Measurements from ENCODE around the gene RBP3. TPM values are rescaled to one million over a fixed set of nuclear protein-coding genes. Genes with fewer than 3 reads are reported as not detected.

The RBP3 gene
- total RNA-seq, 2 donors from 2014 or later = not detected

- DNase-seq (ENCODE audit: low spot score) = no peak
- intact Hi-C loops (cut with DNase I) = no loop called here
These were observed 15.2 kb upstream of the RBP3 start for GRCh38 chr10:47332946-47333345.

GRCh38 chr10:47333532-47333931 is 14.6 kb upstream of the RBP3 start:
- DNase-seq (ENCODE audit: low spot score) = no peak
- intact Hi-C loops (cut with DNase I) = no loop called here

- intact Hi-C loops (cut with DNase I) = no loop called here
- DNase-seq (ENCODE audit: low spot score) = peak; percentile 62
These were observed 13.5 kb upstream of the RBP3 start for GRCh38 chr10:47334466-47335295.

DNA sequence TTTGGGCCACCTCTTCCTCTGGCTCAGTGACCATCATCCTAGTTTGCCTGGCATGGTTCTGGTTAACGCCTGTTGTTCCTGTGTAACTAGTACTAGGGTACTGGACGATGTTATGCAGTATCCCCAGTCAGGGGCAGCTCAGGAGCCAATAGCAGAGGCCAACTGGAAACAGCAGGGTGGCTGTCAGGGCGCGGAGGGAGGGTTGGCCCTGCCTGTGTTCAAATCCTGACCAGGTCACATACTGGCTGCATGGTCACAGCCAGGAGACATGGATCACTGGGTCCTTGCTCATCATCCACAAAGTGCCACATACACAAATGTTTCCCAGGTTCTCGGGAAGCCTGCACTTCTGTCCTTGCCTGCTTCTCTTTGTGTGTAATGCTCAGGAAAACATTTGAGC is 12.3 kb upstream of the RBP3 start:
- peak; percentile 35 for DNase-seq (ENCODE audit: low spot score)
- intact Hi-C loops (cut with DNase I) = no loop called here

DNA sequence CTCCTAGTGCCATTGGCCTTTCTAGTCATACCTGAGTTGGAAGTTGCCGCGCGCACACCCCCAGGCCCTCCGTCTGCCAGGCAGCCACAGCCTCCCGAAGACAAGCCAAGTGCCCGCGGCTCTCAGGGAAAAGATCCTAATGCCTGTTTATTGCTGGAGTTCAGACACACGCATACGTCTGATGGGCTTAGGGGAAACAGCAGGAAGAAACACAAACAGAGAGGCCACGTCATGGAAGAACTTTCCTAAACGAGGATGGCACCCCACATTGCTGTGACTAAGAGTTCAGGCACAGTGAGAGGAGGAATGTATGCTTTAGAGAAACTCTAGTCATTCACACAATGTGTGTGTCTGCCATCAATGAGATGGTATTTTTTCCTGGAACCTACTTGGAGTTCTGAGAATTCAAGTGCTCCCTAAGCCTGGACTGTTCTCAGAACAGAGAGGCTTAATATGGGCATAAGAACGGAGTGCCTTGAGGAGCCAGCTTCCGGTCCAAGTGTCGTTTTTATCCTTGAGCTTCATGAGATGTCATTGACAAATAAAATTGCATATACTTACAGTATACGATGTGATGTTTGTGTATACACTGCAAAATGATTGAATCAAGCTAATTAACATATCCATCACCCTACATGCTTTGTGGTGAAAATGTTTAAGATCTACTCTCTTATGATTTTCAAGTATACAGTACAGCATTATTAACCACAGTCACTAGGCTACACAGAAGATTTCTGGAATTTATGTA is 11.6 kb upstream of the RBP3 start:
- peak; percentile 70 for DNase-seq (ENCODE audit: low spot score)
- intact Hi-C loops (cut with DNase I) = no loop called here

- DNase-seq (ENCODE audit: low spot score) = no peak
- intact Hi-C loops (cut with DNase I) = no loop called here
These were observed 10.9 kb upstream of the RBP3 start for GRCh38 chr10:47337310-47337709.

DNA sequence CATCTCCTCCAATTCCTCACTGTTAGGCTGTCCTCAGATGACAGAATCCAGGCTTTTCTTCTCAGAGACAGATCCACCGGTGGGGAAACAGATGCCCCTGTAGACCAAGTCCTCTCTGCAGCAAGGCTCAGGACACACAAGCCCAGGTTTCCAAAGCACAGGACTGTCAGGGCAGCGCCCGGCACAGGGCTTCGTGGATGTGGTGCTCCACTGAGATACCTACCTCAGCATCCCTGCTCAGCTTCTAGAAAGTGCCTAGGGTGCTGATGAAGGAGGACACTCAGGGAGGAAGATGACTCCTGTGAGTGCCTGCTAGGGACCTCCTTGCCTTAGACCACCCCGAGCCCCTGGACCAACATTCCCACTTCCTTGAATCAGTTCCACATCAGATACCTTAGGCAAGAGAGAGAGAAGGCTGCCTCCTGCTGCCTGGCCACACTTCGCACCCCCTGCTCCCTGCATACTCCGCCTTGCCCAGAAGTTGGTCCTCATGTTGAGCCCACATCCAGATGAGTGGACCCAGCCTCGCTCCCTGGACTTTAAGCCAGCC is 8.9 kb upstream of the RBP3 start:
- intact Hi-C loops (cut with DNase I) = no loop called here
- no peak for DNase-seq (ENCODE audit: low spot score)

DNA sequence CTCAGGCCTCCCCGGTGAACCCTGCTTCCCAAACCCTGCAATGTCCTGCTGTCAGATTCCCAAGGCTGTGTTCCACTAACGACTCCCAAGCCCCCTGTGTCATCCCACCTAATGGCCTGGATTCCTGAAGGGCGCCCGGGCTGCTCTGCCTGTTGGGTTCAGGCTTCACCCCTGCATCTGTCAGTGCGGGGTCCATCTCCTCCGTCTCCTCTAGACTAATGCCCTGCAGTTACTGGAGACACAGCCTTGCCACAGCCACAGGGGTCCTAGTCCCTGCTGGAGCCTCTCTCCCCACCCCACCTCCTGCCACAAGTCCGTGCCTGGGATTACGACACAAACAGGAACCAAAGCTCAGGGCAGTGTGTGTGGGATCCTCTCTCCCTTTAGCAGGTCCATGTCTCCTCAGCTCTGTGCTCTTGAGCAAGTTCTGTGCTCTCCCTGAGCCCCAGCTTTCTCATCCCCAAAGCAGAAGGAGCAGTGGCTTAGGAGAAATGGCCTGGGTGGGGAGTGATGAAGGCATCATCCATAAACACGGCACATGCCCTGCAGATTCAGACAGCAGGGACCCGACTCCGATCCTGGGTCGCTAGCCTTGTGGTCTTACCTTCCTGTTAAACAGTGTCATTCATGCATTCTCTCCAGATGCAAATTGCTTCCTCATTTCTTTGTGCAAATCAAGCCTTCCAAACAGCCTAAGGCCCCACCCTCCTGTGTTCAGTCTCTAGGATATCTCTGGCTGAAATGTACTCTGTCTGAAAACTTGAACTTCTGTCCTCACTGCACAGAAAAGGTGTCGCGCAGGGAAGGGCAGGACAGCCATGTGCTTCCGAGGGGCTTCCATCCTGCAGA is 8.2 kb upstream of the RBP3 start:
- intact Hi-C loops (cut with DNase I) = no loop called here
- no peak for DNase-seq (ENCODE audit: low spot score)

- intact Hi-C loops (cut with DNase I) = no loop called here
- peak; percentile 89 for DNase-seq (ENCODE audit: low spot score)
These were observed 7.5 kb upstream of the RBP3 start for GRCh38 chr10:47340608-47341170.

GRCh38 chr10:47344996-47345870 is 2.9 kb upstream of the RBP3 start:
- DNase-seq (ENCODE audit: low spot score) = peak; percentile 22
- intact Hi-C loops (cut with DNase I) = no loop called here

DNA sequence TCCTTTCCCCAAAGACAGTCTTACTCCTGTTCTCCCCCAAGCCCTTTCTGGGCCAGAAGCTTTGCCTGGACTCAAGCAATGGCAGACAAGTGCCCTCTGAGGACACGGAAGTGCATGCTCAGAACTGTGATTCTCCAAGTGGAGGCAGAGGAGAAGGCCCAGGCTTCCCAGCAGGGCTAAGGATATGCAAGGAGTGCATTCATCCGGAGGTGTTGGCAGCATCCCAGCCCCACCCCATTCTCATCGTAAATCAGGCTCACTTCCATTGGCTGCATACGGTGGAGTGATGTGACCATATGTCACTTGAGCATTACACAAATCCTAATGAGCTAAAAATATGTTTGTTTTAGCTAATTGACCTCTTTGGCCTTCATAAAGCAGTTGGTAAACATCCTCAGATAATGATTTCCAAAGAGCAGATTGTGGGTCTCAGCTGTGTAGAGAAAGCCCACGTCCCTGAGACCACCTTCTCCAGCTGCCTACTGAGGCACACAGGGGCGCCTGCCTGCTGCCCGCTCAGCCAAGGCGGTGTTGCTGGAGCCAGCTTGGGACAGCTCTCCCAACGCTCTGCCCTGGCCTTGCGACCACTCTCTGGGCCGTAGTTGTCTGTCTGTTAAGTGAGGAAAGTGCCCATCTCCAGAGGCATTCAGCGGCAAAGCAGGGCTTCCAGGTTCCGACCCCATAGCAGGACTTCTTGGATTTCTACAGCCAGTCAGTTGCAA is 1.4 kb upstream of the RBP3 start:
- intact Hi-C loops (cut with DNase I) = no loop called here
- DNase-seq (ENCODE audit: low spot score) = peak; percentile 51

DNA sequence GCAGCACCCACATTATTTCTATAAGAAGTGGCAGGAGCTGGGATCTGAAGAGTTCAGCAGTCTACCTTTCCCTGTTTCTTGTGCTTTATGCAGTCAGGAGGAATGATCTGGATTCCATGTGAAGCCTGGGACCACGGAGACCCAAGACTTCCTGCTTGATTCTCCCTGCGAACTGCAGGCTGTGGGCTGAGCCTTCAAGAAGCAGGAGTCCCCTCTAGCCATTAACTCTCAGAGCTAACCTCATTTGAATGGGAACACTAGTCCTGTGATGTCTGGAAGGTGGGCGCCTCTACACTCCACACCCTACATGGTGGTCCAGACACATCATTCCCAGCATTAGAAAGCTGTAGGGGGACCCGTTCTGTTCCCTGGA is 874 bp upstream of the RBP3 start:
- intact Hi-C loops (cut with DNase I) = no loop called here
- DNase-seq (ENCODE audit: low spot score) = no peak

DNA sequence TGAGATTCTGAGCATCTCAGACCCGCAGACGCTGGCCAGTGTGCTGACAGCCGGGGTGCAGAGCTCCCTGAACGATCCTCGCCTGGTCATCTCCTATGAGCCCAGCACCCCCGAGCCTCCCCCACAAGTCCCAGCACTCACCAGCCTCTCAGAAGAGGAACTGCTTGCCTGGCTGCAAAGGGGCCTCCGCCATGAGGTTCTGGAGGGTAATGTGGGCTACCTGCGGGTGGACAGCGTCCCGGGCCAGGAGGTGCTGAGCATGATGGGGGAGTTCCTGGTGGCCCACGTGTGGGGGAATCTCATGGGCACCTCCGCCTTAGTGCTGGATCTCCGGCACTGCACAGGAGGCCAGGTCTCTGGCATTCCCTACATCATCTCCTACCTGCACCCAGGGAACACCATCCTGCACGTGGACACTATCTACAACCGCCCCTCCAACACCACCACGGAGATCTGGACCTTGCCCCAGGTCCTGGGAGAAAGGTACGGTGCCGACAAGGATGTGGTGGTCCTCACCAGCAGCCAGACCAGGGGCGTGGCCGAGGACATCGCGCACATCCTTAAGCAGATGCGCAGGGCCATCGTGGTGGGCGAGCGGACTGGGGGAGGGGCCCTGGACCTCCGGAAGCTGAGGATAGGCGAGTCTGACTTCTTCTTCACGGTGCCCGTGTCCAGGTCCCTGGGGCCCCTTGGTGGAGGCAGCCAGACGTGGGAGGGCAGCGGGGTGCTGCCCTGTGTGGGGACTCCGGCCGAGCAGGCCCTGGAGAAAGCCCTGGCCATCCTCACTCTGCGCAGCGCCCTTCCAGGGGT is 703 bp downstream of the RBP3 start:
- DNase-seq (ENCODE audit: low spot score) = peak; percentile 80
- intact Hi-C loops (cut with DNase I) = no loop called here

- DNase-seq (ENCODE audit: low spot score) = peak; percentile 59
These were observed 1.4 kb downstream of the RBP3 start for GRCh38 chr10:47349516-47349915.

GRCh38 chr10:47349941-47350371 is 1.8 kb downstream of the RBP3 start:
- peak; percentile 77 for DNase-seq (ENCODE audit: low spot score)
- intact Hi-C loops (cut with DNase I) = no loop called here

More at GRCh38 chr10:47349516-47349915, 1.4 kb downstream of the RBP3 start:
- intact Hi-C loops (cut with DNase I) = no loop called here

DNA sequence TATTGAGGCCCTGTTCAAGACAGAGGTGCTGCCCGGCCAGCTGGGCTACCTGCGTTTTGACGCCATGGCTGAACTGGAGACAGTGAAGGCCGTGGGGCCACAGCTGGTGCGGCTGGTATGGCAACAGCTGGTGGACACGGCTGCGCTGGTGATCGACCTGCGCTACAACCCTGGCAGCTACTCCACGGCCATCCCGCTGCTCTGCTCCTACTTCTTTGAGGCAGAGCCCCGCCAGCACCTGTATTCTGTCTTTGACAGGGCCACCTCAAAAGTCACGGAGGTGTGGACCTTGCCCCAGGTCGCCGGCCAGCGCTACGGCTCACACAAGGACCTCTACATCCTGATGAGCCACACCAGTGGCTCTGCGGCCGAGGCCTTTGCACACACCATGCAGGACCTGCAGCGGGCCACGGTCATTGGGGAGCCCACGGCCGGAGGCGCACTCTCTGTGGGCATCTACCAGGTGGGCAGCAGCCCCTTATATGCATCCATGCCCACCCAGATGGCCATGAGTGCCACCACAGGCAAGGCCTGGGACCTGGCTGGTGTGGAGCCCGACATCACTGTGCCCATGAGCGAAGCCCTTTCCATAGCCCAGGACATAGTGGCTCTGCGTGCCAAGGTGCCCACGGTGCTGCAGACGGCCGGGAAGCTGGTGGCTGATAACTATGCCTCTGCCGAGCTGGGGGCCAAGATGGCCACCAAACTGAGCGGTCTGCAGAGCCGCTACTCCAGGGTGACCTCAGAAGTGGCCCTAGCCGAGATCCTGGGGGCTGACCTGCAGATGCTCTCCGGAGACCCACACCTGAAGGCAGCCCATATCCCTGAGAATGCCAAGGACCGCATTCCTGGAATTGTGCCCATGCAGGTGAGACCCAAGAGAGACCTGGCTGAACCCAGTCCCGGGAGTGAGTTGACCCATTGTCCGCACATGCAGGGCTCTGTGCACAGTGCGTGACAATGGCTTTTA is 2.8 kb downstream of the RBP3 start:
- intact Hi-C loops (cut with DNase I) = no loop called here
- peak; percentile 77 for DNase-seq (ENCODE audit: low spot score)

All from posterior vena cava (tissue), 2 donors.